B cell (primary cell): ENCODE results near the gene LPCAT1.

ENCODE experiments used
- EZH2 ChIP-seq: IDR thresholded peaks from 2 replicates; pipeline ENCODE4 v1.6.1; 2012; ENCODE audit warnings: borderline replicate concordance, low read depth, mild to moderate bottlenecking, moderate library complexity, low read length; ENCODE audit not compliant: insufficient read depth, poor library complexity, severe bottlenecking
- TF ChIP-seq, protein P1 (sequence below): fragments of 200-600 bp; IDR thresholded peaks from one replicate; pipeline ENCODE4 v1.8.0; 2022; ENCODE audit warnings: antibody characterized with exemption, mild to moderate bottlenecking

GRCh38 chr5:1551426-1552301 is 27.9 kb upstream of the LPCAT1 start:
- TF ChIP-seq, protein P1, sequence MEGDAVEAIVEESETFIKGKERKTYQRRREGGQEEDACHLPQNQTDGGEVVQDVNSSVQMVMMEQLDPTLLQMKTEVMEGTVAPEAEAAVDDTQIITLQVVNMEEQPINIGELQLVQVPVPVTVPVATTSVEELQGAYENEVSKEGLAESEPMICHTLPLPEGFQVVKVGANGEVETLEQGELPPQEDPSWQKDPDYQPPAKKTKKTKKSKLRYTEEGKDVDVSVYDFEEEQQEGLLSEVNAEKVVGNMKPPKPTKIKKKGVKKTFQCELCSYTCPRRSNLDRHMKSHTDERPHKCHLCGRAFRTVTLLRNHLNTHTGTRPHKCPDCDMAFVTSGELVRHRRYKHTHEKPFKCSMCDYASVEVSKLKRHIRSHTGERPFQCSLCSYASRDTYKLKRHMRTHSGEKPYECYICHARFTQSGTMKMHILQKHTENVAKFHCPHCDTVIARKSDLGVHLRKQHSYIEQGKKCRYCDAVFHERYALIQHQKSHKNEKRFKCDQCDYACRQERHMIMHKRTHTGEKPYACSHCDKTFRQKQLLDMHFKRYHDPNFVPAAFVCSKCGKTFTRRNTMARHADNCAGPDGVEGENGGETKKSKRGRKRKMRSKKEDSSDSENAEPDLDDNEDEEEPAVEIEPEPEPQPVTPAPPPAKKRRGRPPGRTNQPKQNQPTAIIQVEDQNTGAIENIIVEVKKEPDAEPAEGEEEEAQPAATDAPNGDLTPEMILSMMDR, result no peak
- TF ChIP-seq EZH2, result no peak
